Epidermal melanocyte (primary cell): ENCODE measurements around the gene MAP7.
"Not testable (repeated sequence)": the region's sequence is repeated elsewhere in the genome, so short reads cannot be mapped to it uniquely, and the experiment has no call there.

Source experiments
- DNase-seq: peaks from one replicate; pipeline ENCODE4 v3.0.0; 2011; ENCODE audit warnings: low spot score; ENCODE audit not compliant: insufficient read length

Gene MAP7

GRCh38 chr6:136506124-136506799, 44.0 kb downstream of the MAP7 start:
- no peak for DNase-seq

GRCh38 chr6:136503303-136504029, 46.8 kb downstream of the MAP7 start:
- no peak for DNase-seq

GRCh38 chr6:136502786-136503185, 47.4 kb downstream of the MAP7 start:
- no peak for DNase-seq

GRCh38 chr6:136501514-136501913, 48.7 kb downstream of the MAP7 start:
- no peak for DNase-seq

- no peak for DNase-seq
Measured at GRCh38 chr6:136501096-136501495, 49.1 kb downstream of the MAP7 start.

GRCh38 chr6:136500414-136500813, 49.8 kb downstream of the MAP7 start:
- DNase-seq: no peak

GRCh38 chr6:136499370-136499769, 50.9 kb downstream of the MAP7 start:
- DNase-seq: no peak

- DNase-seq: not testable (repeated sequence)
Measured at GRCh38 chr6:136496449-136496848, 53.8 kb downstream of the MAP7 start.

GRCh38 chr6:136494710-136495109, 55.5 kb downstream of the MAP7 start:
- no peak for DNase-seq

GRCh38 chr6:136494059-136494458, 56.2 kb downstream of the MAP7 start:
- DNase-seq: no peak

- DNase-seq: no peak
Measured at GRCh38 chr6:136492409-136492808, 57.8 kb downstream of the MAP7 start.

- no peak for DNase-seq
Measured at GRCh38 chr6:136491754-136492153, 58.5 kb downstream of the MAP7 start.

GRCh38 chr6:136491251-136491650, 59.0 kb downstream of the MAP7 start:
- no peak for DNase-seq

- DNase-seq: not testable (repeated sequence)
Measured at GRCh38 chr6:136489689-136490033, 60.6 kb downstream of the MAP7 start.

GRCh38 chr6:136487759-136488425, 62.3 kb downstream of the MAP7 start:
- DNase-seq: no peak

- no peak for DNase-seq
Measured at GRCh38 chr6:136486357-136486756, 63.9 kb downstream of the MAP7 start.

GRCh38 chr6:136483906-136484305, 66.3 kb downstream of the MAP7 start:
- no peak for DNase-seq

- DNase-seq: not testable (repeated sequence)
Measured at GRCh38 chr6:136483005-136483404, 67.2 kb downstream of the MAP7 start.

- DNase-seq: no peak
Measured at GRCh38 chr6:136477548-136477947, 72.7 kb downstream of the MAP7 start.

- no peak for DNase-seq
Measured at GRCh38 chr6:136475686-136476085, 74.5 kb downstream of the MAP7 start.

- DNase-seq: no peak
Measured at GRCh38 chr6:136474241-136474640, 76.0 kb downstream of the MAP7 start.

GRCh38 chr6:136471922-136472321, 78.3 kb downstream of the MAP7 start:
- DNase-seq: no peak

GRCh38 chr6:136471372-136471771, 78.8 kb downstream of the MAP7 start:
- DNase-seq: no peak
